ENCODE data around the gene KHDC1.
A peak's percentile ranks its signal among the peaks of the same experiment; 100 is the strongest.
"Not testable (repeated sequence)": the region's sequence is repeated elsewhere in the genome, so short reads cannot be mapped to it uniquely, and the experiment has no call there.

KHDC1 gene

GRCh38 chr6:73250016-73250415 lies 13.0 kb downstream of the KHDC1 start:
- no peak for DNase-seq (ENCODE audit: low read depth, low spot score)

DNA sequence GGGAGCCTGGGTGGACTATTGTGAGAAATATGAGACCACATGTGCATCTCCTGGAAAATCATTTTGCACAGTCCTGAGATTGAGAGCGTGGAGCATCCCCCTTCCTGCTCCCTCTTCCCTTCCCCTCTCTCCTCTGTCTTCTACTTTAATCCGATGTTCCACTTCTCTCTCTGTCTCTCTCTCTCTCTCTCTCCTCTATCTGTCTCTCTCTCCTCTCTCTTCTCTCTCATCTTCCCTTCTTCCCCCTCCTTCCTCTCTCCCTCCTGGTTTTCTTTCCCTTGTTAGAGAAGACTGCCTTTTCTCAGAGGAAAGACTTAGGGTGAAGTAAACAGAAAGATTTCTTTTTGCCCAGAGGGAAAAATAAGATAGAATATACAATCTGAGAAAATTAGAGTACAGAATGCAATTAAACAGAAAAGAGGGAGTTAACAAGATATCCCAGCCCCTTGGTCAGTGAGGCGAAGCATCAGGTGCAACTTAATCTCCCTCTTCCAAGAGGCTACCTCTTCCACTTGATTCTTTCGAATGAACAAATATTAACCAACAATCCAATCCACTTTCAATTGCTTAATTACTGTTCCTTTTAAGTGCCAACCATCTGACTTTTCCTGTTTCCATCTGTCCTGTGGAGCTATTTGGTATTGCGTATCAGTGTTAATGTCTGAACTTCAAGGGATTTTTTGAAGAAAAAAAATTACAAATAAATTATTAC lies 14.6 kb downstream of the KHDC1 start:
- no peak for DNase-seq (ENCODE audit: low read depth, low spot score)

- no peak for DNase-seq (ENCODE audit: low read depth, low spot score)
Observed at GRCh38 chr6:73242001-73242400, 21.0 kb downstream of the KHDC1 start.

GRCh38 chr6:73240730-73241129 lies 22.3 kb downstream of the KHDC1 start:
- DNase-seq (ENCODE audit: low read depth, low spot score) = no peak

DNA sequence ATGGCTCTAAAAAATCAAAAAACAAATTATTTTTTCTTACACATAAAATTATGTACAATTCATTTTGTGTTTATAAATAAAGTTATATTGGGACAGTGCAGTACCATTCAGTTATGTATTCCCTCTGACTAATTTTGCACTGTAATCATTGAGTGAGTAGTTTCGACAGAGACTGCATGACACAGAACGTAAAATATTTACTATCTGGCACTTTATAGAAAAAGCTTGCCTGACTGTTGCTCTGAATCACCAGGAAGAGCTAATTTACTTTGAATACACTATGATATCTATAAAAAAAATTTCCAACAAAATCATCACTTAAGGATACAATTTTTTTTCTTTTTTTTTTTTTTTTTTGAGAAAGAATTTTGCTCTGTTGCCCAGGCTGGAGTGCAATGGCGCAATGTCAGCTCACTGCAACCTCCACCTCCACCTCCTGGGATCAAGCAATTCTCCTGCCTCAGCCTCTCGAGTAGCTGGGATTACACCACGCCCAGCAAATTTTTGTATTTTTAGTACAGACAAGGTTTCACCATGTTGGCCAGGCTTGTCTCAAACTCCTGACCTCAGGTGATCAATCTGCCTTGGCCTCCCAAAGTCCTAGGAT lies 26.7 kb downstream of the KHDC1 start:
- no peak for DNase-seq (ENCODE audit: low read depth, low spot score)

GRCh38 chr6:73234733-73235132 lies 28.3 kb downstream of the KHDC1 start:
- no peak for DNase-seq (ENCODE audit: low read depth, low spot score)

DNA sequence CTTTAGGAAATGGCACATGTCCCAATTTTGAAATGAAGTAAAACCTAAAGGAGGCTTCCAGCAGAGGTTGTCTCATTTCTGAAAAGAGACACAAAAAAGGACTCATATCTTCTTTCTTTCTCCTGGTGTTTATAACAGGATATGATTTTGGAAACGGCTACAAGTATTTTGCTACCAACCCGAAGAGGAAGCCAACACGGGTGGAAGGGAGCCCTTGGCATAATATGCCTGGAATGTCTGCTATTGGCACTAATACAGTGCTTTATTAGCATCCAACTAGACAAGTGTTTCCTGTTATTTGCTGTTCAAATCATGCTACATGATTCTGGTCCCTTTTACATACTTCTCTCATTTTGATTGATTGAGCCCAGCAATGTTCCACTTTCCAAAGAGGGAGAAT lies 29.0 kb downstream of the KHDC1 start:
- DNase-seq (ENCODE audit: low read depth, low spot score) = not testable (repeated sequence)

DNA sequence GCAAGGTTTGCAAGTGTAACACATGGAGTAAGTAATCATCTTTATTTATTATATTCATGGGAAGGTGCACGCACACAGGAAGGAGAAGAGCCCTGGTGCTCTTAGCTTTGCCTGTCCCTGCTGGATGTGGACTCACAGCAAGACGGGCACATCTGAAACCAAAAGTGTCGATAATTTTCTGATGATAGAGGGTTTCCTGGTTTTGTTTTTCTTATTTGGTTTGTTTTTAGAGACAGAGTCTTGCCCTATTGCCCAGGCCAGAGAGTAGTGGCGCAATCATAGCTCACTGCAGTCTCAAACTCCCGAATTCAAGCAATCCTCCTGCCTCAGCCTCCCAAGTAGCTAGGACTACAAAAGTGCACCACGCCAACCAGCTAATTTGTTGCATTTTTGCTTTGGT lies 29.9 kb downstream of the KHDC1 start:
- DNase-seq (ENCODE audit: low read depth, low spot score) = no peak

DNA sequence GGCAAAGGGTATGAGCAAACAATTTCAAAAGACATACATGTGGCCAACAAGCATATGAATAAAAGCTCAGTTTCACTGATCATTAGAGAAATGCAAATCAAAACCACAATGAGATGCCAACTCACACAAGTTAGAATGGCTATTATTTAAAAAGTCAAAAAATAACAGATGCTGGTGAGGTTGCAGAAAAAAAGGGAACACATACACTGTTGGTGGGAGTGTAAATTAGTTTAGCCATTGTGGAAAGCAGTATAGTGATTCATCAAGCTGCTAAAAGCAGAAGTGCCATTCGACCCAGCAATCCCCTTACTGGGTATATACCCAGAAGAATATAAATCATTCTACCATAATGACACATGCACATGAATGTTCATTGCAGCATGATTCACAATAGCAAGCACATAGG lies 31.0 kb downstream of the KHDC1 start:
- no peak for DNase-seq (ENCODE audit: low read depth, low spot score)

DNA sequence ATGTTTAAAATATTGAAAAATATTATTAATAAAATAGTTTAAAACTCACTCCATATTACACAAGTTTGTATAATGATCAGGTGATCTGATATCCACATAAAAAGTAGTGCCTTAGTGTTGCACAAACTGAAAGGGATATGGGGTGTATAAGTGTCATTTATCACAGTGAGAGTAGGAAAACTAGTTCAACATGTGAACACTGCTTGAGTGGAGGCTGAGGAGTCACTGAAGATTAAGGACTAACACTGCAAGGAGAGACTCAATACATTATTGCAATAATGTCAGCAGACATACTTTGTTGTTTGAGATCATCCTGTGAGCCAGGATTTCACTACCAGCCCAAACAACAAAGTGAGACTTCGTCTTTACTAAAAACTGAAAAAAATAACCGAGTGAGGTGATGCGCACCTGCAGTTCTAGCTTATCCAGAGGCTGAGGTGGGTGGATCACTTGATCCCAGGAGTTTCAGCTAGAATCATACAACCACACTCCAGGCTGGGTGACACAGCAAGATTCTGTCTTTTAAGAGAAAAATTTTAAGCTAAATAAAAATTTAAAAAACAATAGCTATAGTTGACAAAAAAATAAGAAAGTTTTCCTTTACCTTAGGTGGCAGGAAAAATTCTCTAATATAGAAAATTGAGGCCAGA lies 35.3 kb downstream of the KHDC1 start:
- no peak for DNase-seq (ENCODE audit: low read depth, low spot score)

DNA sequence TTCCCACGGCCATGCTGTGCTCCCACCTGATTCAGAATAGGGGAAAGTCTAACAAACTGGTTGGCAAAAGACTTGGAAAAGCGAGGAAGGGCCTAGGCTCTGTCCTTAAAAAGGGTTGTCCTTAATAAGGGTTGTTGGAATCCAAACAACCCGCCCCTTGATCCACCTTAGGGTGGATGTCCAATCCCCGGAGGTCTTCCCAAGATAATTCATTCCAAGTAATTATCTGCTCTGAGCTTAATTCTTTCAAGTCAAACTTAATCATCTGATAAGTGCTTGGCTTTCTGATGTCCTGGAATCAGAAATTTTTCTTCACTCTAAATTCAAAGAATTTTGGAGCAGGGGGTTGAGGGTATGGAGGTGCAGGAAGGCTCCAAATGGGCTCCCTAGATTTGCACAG lies 37.6 kb downstream of the KHDC1 start, which contains the start of gene KHDC1L:
Gene KHDC1L, minus strand, starts transcription at position 101 of the 400 bp plus-strand sequence. Its CDS starts 88 bp downstream, at position 13.
- DNase-seq (ENCODE audit: low read depth, low spot score) = no peak

GRCh38 chr6:73216859-73217258 lies 46.1 kb downstream of the KHDC1 start:
- DNase-seq (ENCODE audit: low read depth, low spot score) = no peak

GRCh38 chr6:73209117-73209516 lies 53.9 kb downstream of the KHDC1 start:
- no peak for DNase-seq (ENCODE audit: low read depth, low spot score)

- DNase-seq (ENCODE audit: low read depth, low spot score) = no peak
Observed at GRCh38 chr6:73207221-73207837, 55.7 kb downstream of the KHDC1 start.

DNA sequence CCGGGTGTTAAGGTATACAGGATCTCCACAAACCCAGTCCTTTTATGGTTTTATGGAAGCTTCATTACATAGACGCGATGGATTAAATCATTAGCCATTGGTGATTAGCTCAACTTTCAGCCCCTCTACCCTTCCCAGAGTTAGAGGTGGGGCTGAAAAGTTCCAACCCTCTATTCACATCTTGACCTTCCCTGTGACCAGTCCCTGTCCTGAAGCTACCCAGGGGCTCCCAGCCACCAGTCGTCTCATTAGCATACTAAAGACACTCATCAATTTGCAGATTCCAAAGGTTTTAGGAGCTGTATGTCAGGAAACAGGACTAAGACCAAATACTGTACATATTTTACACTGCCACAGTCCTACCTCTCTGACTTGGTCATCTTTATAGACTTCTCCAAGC lies 58.7 kb downstream of the KHDC1 start:
- peak; percentile 28 for DNase-seq (ENCODE audit: low read depth, low spot score)

GRCh38 chr6:73203098-73203497 lies 59.9 kb downstream of the KHDC1 start:
- DNase-seq (ENCODE audit: low read depth, low spot score) = no peak

DNA sequence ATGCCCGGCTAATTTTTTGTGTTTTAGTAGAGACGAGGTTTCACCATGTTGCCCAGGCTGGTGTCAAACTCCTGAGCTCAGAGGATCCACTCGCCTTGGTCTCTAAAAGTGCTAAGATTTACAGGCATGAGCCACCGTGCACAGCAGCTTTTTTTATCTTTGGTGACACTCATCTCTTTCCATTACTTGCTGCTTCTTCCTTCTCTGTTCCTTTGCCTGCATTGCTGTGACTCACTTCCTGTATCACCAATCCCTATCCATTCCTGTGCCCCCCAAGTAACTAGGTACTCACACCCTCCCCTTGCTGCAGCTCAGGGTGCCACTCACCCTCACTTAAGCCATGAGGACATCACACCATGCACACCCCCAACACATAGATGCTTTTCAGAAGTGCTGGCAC lies 62.3 kb downstream of the KHDC1 start:
- DNase-seq (ENCODE audit: low read depth, low spot score) = no peak

- no peak for DNase-seq (ENCODE audit: low read depth, low spot score)
Observed at GRCh38 chr6:73200247-73200646, 62.7 kb downstream of the KHDC1 start.

GRCh38 chr6:73194744-73195143 lies 68.3 kb downstream of the KHDC1 start:
- no peak for DNase-seq (ENCODE audit: low read depth, low spot score)

- DNase-seq (ENCODE audit: low read depth, low spot score) = not testable (repeated sequence)
Observed at GRCh38 chr6:73193302-73193701, 69.7 kb downstream of the KHDC1 start.

All from ELF-1 (cell line).